ENCODE results near the gene AHCYL2. TPM values are rescaled to one million over a fixed set of nuclear protein-coding genes. Genes with fewer than 3 reads are reported as not detected.
"Not testable (repeated sequence)": the region's sequence is repeated elsewhere in the genome, so short reads cannot be mapped to it uniquely, and the experiment has no call there.

The AHCYL2 gene
- total RNA-seq, 4 donors from 2014 or later = 83.2 to 149 (median 101) TPM

GRCh38 chr7:129368389-129368986 lies 143.7 kb downstream of the AHCYL2 start:
- intact Hi-C loops (cut with DNase I) = no loop called here
- Histone ChIP-seq H3K27ac (peak overlapping the region; percentile 23 to 62 (median 60)), H3K4me1 (peaks cover 19 to 21% of the 10 kb centered on the region in 2 donors), H3K36me3 (no peaks in the 10 kb centered on the region), H3K27me3 (no peaks in the 10 kb centered on the region), H3K4me3 (replicated peaks in 1 of 3) (no peak overlapping the region), H3K9me3 (no peaks in the 10 kb centered on the region)
- TF ChIP-seq CTCF (IDR thresholded peaks at IDR 0.05) = no peak
- DNase-seq = no peak
- 48 to 49% methylated on average over 7 of the region's 7 CpGs for WGBS, 2 donors

GRCh38 chr7:129369447-129369846 lies 144.6 kb downstream of the AHCYL2 start:
- not testable (repeated sequence) for H3K27ac ChIP-seq
- 94 to 97% methylated on average over 7 of the region's 7 CpGs for WGBS, 2 donors

GRCh38 chr7:129370812-129371211 lies 146.0 kb downstream of the AHCYL2 start:
- intact Hi-C loops (cut with DNase I) = loop anchor here (10.0 kb wide), 1 partner anchor 54 kb away; no protein-coding TSS in a partner anchor
- DNase-seq = no peak
- Histone ChIP-seq H3K27ac (no peak overlapping the region), H3K4me3 (replicated peaks in 1 of 3) (no peak overlapping the region), H3K27me3 (no peaks in the 10 kb centered on the region), H3K36me3 (no peaks in the 10 kb centered on the region), H3K9me3 (no peaks in the 10 kb centered on the region), H3K4me1 (peaks cover 19 to 21% of the 10 kb centered on the region in 2 donors)
- 42 to 46% methylated on average over 5 of the region's 5 CpGs for WGBS, 2 donors
- TF ChIP-seq POLR2A (IDR thresholded peaks at IDR 0.05) (no peak), CTCF (IDR thresholded peaks at IDR 0.05) (no peak)

More at GRCh38 chr7:129369447-129369846, 144.6 kb downstream of the AHCYL2 start:
- H3K4me3 ChIP-seq (replicated peaks in 1 of 3); intact Hi-C loops (cut with DNase I); H3K27me3 ChIP-seq; DNase-seq; H3K36me3 ChIP-seq; H3K9me3 ChIP-seq: not testable (repeated sequence)
- peaks cover 19 to 21% of the 10 kb centered on the region in 2 donors for H3K4me1 ChIP-seq

GRCh38 chr7:129371487-129371886 lies 146.7 kb downstream of the AHCYL2 start:
- intact Hi-C loops (cut with DNase I) = loop anchor here (10.0 kb wide), 1 partner anchor 53 kb away; no protein-coding TSS in a partner anchor
- peaks cover 19 to 21% of the 10 kb centered on the region in 2 donors for H3K4me1 ChIP-seq
- H3K9me3 ChIP-seq = no peaks in the 10 kb centered on the region
- no peaks in the 10 kb centered on the region for H3K36me3 ChIP-seq
- no peak for TF ChIP-seq CTCF (IDR thresholded peaks at IDR 0.05)
- TF ChIP-seq POLR2A (IDR thresholded peaks at IDR 0.05) = no peak
- no peak for DNase-seq
- no peak overlapping the region for H3K27ac ChIP-seq
- WGBS, 2 donors = 72 to 84% methylated on average over 3 of the region's 3 CpGs
- no peaks in the 10 kb centered on the region for H3K27me3 ChIP-seq
- H3K4me3 ChIP-seq (replicated peaks in 1 of 3) = no peak overlapping the region

GRCh38 chr7:129373651-129374428 lies 149.0 kb downstream of the AHCYL2 start:
- Histone ChIP-seq H3K9me3 (no peaks in the 10 kb centered on the region), H3K27ac (no peak overlapping the region), H3K4me1 (peaks cover 5 to 10% of the 10 kb centered on the region in 2 donors), H3K36me3 (no peaks in the 10 kb centered on the region), H3K27me3 (no peaks in the 10 kb centered on the region), H3K4me3 (replicated peaks in 1 of 3) (no peak overlapping the region)
- TF ChIP-seq CTCF (IDR thresholded peaks at IDR 0.05) (no peak), POLR2A (IDR thresholded peaks at IDR 0.05) (no peak)
- no peak for DNase-seq
- intact Hi-C loops (cut with DNase I) = loop anchor here (10.0 kb wide), 1 partner anchor 51 kb away; no protein-coding TSS in a partner anchor
- 94 to 98% methylated on average over 3 of the region's 3 CpGs for WGBS, 2 donors
